Measurements from ENCODE around the gene TLE3. TPM values are rescaled to one million over a fixed set of nuclear protein-coding genes. Genes with fewer than 3 reads are reported as not detected.

The TLE3 gene
- total and polyA plus RNA-seq, 9 donors: 17.5 to 70.8 (median 58.9) TPM

DNA sequence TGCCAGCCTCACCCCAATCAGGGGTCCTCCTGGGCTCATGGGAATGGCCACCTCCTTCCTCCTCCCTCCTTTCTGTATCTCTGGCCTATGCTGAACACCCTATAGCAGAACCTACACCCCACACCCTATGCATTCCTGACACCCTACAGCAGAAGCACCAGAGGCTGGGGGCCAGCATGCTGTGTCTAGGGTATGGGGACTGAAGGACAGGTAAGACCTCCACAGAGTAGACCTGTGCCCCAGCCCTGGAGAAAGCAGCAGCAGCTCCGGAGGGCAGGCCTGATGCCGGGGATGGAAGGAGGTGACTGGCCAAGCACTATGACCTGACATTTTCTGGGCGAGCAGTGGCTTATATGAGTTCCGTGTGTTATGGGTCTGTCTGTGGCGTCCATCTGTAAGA lies 66.9 kb downstream of the TLE3 start:
- intact Hi-C loops (cut with DNase I): no loop called here
- 94 to 98% (median 97%) methylated on average over 5 of the region's 5 CpGs for WGBS, 3 donors

DNA sequence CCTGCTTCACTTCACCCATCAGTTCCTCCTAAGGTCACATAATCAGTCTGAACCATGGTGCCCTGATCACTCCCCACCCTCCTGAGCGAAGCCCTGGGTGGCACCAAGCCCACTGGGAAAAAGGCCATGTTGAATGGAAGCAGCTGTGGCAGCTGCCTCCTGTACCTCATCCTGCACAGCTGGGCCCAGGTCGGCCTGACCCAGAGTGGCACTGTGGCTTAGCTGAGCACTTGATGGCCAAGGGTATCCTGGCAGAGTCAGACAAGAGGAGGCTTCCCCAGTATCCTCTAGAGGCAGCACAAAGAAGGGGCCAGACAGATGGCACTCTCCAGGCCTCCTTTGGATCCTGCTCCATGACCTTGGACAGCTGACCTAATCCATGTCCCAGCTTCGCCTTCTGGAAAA lies 68.4 kb downstream of the TLE3 start:
- no peak overlapping the region for H3K27ac ChIP-seq
- intact Hi-C loops (cut with DNase I): no loop called here
- peak in 1 of 5 donors; percentile 15 for DNase-seq

More for the DNA sequence above, 66.9 kb downstream of the TLE3 start:
- Histone ChIP-seq H3K27ac (no peak overlapping the region), H3K27me3 (no peaks in the 10 kb centered on the region), H3K9me3 (no peaks in the 10 kb centered on the region), H3K4me3 (no peak overlapping the region), H3K36me3 (no peaks in the 10 kb centered on the region), H3K4me1 (ENCODE audit: insufficient read depth) (peaks cover 4% of the 10 kb centered on the region)
- TF ChIP-seq EP300 (IDR thresholded peaks at IDR 0.05): no peak
- TF ChIP-seq, protein P1, sequence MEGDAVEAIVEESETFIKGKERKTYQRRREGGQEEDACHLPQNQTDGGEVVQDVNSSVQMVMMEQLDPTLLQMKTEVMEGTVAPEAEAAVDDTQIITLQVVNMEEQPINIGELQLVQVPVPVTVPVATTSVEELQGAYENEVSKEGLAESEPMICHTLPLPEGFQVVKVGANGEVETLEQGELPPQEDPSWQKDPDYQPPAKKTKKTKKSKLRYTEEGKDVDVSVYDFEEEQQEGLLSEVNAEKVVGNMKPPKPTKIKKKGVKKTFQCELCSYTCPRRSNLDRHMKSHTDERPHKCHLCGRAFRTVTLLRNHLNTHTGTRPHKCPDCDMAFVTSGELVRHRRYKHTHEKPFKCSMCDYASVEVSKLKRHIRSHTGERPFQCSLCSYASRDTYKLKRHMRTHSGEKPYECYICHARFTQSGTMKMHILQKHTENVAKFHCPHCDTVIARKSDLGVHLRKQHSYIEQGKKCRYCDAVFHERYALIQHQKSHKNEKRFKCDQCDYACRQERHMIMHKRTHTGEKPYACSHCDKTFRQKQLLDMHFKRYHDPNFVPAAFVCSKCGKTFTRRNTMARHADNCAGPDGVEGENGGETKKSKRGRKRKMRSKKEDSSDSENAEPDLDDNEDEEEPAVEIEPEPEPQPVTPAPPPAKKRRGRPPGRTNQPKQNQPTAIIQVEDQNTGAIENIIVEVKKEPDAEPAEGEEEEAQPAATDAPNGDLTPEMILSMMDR (IDR thresholded peaks at IDR 0.05): no peak
- TF ChIP-seq POLR2A (IDR thresholded peaks at IDR 0.05): no peak
- DNase-seq: peak in 1 of 5 donors; percentile 17

DNA sequence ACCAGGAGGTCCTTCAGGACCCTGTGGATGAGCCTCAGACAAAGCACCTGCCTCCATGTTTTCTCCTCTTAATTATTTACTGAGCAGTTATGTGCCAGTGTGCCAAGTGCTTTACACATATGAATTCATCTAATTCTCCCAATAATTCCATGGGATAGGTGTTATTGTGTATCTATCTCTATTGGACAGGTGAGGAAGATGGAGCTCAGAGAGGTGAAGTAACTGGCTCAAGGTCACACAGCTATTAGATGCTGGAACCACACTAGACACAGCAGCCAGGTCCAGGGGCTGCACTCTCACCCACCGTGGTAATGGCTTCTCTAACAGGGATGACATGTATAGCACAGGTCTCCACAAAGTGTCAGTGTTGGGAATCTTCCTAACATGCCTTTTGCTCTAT lies 70.2 kb downstream of the TLE3 start:
- H3K27ac ChIP-seq: no peak overlapping the region
- H3K9me3 ChIP-seq: no peaks in the 10 kb centered on the region
- no peak for DNase-seq
- TF ChIP-seq, protein P1 (IDR thresholded peaks at IDR 0.05): no peak
- TF ChIP-seq EP300 (IDR thresholded peaks at IDR 0.05) (no peak), POLR2A (IDR thresholded peaks at IDR 0.05) (no peak)
- 93 to 96% (median 95%) methylated on average over 1 of the region's 1 CpG for WGBS, 3 donors
- H3K4me3 ChIP-seq: no peak overlapping the region
- no peaks in the 10 kb centered on the region for H3K36me3 ChIP-seq
- no peaks in the 10 kb centered on the region for H3K27me3 ChIP-seq
- H3K4me1 ChIP-seq (ENCODE audit: insufficient read depth): peaks cover 6% of the 10 kb centered on the region
- intact Hi-C loops (cut with DNase I): no loop called here

More for the DNA sequence above, 68.4 kb downstream of the TLE3 start:
- no peak for TF ChIP-seq POLR2A (IDR thresholded peaks at IDR 0.05)
- no peak for TF ChIP-seq EP300 (IDR thresholded peaks at IDR 0.05)
- TF ChIP-seq, protein P1 (IDR thresholded peaks at IDR 0.05): no peak
- H3K4me1 ChIP-seq (ENCODE audit: insufficient read depth): peaks cover 4% of the 10 kb centered on the region
- H3K9me3 ChIP-seq: no peaks in the 10 kb centered on the region
- no peaks in the 10 kb centered on the region for H3K36me3 ChIP-seq
- H3K4me3 ChIP-seq: no peak overlapping the region
- no peaks in the 10 kb centered on the region for H3K27me3 ChIP-seq
- 53 to 85% (median 84%) methylated on average over 3 of the region's 3 CpGs for WGBS, 3 donors

DNA sequence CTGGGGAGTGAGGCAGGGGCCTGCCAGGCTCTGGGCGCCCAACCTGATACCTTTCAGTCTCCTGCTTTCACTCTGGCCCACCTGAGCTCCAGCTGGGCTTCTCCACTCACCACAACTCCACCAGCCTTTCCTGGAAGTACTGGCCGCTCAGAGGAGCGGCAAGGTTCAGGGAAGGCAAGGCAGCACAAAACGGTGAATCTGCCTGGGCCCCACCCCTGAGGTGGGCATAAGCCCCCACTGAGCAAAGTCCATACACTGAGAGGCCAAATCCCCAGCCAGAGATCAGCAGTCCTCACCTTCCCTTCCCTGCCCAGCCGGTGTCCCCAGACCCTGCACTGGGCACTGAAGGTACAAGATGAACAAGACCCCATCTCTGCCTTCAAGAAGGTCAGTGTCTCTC lies 70.7 kb downstream of the TLE3 start:
- H3K36me3 ChIP-seq: no peaks in the 10 kb centered on the region
- TF ChIP-seq POLR2A (IDR thresholded peaks at IDR 0.05) (no peak), EP300 (IDR thresholded peaks at IDR 0.05) (no peak)
- TF ChIP-seq, protein P1 (IDR thresholded peaks at IDR 0.05): no peak
- H3K9me3 ChIP-seq: no peaks in the 10 kb centered on the region
- 86 to 96% (median 89%) methylated on average over 5 of the region's 5 CpGs for WGBS, 3 donors
- no peak overlapping the region for H3K27ac ChIP-seq
- H3K4me1 ChIP-seq (ENCODE audit: insufficient read depth): peaks cover 6% of the 10 kb centered on the region
- H3K27me3 ChIP-seq: no peaks in the 10 kb centered on the region
- H3K4me3 ChIP-seq: no peak overlapping the region
- intact Hi-C loops (cut with DNase I): no loop called here
- peak in 1 of 5 donors; percentile 1 for DNase-seq
